ENCODE results near the gene RCOR1. TPM values are rescaled to one million over a fixed set of nuclear protein-coding genes. Genes with fewer than 3 reads are reported as not detected.

The RCOR1 gene
- total RNA-seq, 1 experiment from 2014 or later: 34.1 TPM

GRCh38 chr14:102579696-102580549 lies 12.5 kb upstream of the RCOR1 start:
- Mint-ChIP-seq H3K4me3 (no peak overlapping the region), H3K9me3 (no peaks in the 10 kb centered on the region; a peak in 1 of 5 replicates), H3K36me3 (ENCODE audit: insufficient read depth in 1 of 3, low read depth in 3 of 3) (no peaks in the 10 kb centered on the region; a peak in 1 of 7 replicates), H3K27ac (no peak overlapping the region), H3K27me3 (ENCODE audit: low read depth) (no peaks in the 10 kb centered on the region), H3K4me1 (peaks cover 12 to 16% of the 10 kb centered on the region in 2 experiments)
- H2BK20ac ChIP-seq (ENCODE audit: low read depth, low read length, poor library complexity, severe bottlenecking): no peak overlapping the region
- H3K56ac ChIP-seq (ENCODE audit: insufficient read length, low read depth, low read length): no peak overlapping the region
- no peak overlapping the region for H3K27ac ChIP-seq (ENCODE audit: insufficient read length, low read depth, low read length)
- no peak overlapping the region for H3K4ac ChIP-seq (ENCODE audit: low read depth, low read length)
- H3K9me3 ChIP-seq (ENCODE audit: control insufficient read depth, low read depth, low read length): no peaks in the 10 kb centered on the region
- H3K79me1 ChIP-seq (ENCODE audit: insufficient read depth, low read depth, low read length, poor library complexity, severe bottlenecking): no peaks in the 10 kb centered on the region
- no peak overlapping the region for H2BK12ac ChIP-seq (ENCODE audit: insufficient read length, low read depth, low read length)
- WGBS (ENCODE audit: extremely low coverage, insufficient read length, low lambda C conversion rate): no CpG with 5 or more reads among the region's 19 CpGs
- no peak overlapping the region for H3K23ac ChIP-seq (ENCODE audit: insufficient read length, low read depth, low read length)
- no peak overlapping the region for H3T11ph ChIP-seq (ENCODE audit: low read length)
- no peak overlapping the region for H4K91ac ChIP-seq (ENCODE audit: insufficient read length, low read depth, low read length)
- H2AK5ac ChIP-seq (ENCODE audit: insufficient read length, low read length): no peak overlapping the region
- H3K4me1 ChIP-seq (ENCODE audit: insufficient read depth, low read length): no peaks in the 10 kb centered on the region; the same call in 1 of the 2 replicates
- H3K9ac ChIP-seq (ENCODE audit: extremely low read depth, insufficient read length, low read length): no peak overlapping the region
- no peak for DNase-seq
- H3K27me3 ChIP-seq (ENCODE audit: insufficient read depth, low read length): no peaks in the 10 kb centered on the region
- H3K14ac ChIP-seq (ENCODE audit: insufficient read depth, low read length): no peak overlapping the region
- no peaks in the 10 kb centered on the region for H4K20me1 ChIP-seq (ENCODE audit: control insufficient read depth, insufficient read depth, insufficient read length)
- H2AFZ ChIP-seq (ENCODE audit: low read length): no peak overlapping the region
- no peak overlapping the region for H3K18ac ChIP-seq (ENCODE audit: insufficient read length, low read depth, low read length)
- H3K23me2 ChIP-seq (ENCODE audit: insufficient read length, low read depth, low read length, poor library complexity, severe bottlenecking): no peaks in the 10 kb centered on the region
- no peak for TF ChIP-seq CTCF (conservative IDR thresholded peaks at IDR 0.05)
- H2BK15ac ChIP-seq (ENCODE audit: low read depth, low read length): no peak overlapping the region
- H2BK120ac ChIP-seq (ENCODE audit: low read depth, low read length, poor library complexity, severe bottlenecking): no peak overlapping the region
- no peak overlapping the region for H2BK5ac ChIP-seq (ENCODE audit: insufficient read length, low read length)
- H3K4me2 ChIP-seq (ENCODE audit: insufficient read depth, insufficient read length, low read length): no peak overlapping the region
- no peak overlapping the region for H4K8ac ChIP-seq (replicated peaks; ENCODE audit: insufficient read length, low read depth, low read length)
- no peaks in the 10 kb centered on the region for H3K79me2 ChIP-seq (ENCODE audit: insufficient read depth, low read length)
- H4K5ac ChIP-seq (ENCODE audit: insufficient read length, low read depth, low read length): no peak overlapping the region
